Measurements from ENCODE around the gene METTL6.

- no peak for TF ChIP-seq CTCF (IDR thresholded peaks at IDR 0.05)
- no peak for TF ChIP-seq POLR2A (IDR thresholded peaks at IDR 0.05)
Measured at GRCh38 chr3:15361494-15362214, 65.7 kb downstream of the METTL6 start.
